Body of pancreas (tissue), 4 donors: Measurements from ENCODE around the gene ZNF611. TPM values are rescaled to one million over a fixed set of nuclear protein-coding genes. Genes with fewer than 3 reads are reported as not detected.

Experiments
- ATAC-seq: fragments of 150-250 bp; one replicate; pipeline ENCODE4 v1.9.1; 2016
- DNase-seq, 4 donors: peaks; one replicate each; pipeline ENCODE4 v3.0.0-alpha.2; 2019
- H3K27ac ChIP-seq, 4 donors: fragments of 200-600 bp; sonication (generic); 1 replicate in 3 of 4; 2 replicates in 1 of 4; pipeline versions ENCODE4 v1.5.1 to v1.6.1; 2016 to 2019; ENCODE audit warnings: mild to moderate bottlenecking in 1 of 4, mixed read lengths in 1 of 4, moderate library complexity in 1 of 4
- H3K27me3 ChIP-seq, 2 donors: fragments of 200-600 bp; sonication (generic); one replicate each; pipeline ENCODE4 v1.6.0; 2016; ENCODE audit warnings: mild to moderate bottlenecking in 1 of 2
- H3K36me3 ChIP-seq, 2 donors: fragments of 200-600 bp; sonication (generic); replicated peaks in 1 of 2; 2 replicates each; pipeline ENCODE4 v1.5.1; 2016; ENCODE audit warnings: low read depth in 2 of 2; ENCODE audit not compliant: insufficient read depth in 1 of 2
- H3K4me1 ChIP-seq: fragments of 200-600 bp; sonication (generic); one replicate; pipeline ENCODE4 v1.6.0; 2016
- H3K4me3 ChIP-seq, 2 donors: fragments of 200-600 bp; sonication (generic); 1 replicate in 1 of 2; 2 replicates in 1 of 2; pipeline ENCODE4 v1.5.1; 2016 to 2019
- H3K9me3 ChIP-seq, 3 donors: fragments of 200-600 bp; sonication (generic); 1 replicate in 2 of 3; 2 replicates in 1 of 3; pipeline ENCODE4 v1.5.1; 2016
- POLR2A ChIP-seq, 3 donors: fragments of 450-650 bp; IDR thresholded peaks; one replicate each; pipeline ENCODE4 v1.6.1; 2016; ENCODE audit warnings: antibody characterized with exemption in 3 of 3, mild to moderate bottlenecking in 2 of 3
- WGBS, 2 donors: methylation state at CpG; one replicate each; pipeline ENCODE4 v1.1.5; 2017; 5-methylcytosine and 5-hydroxymethylcytosine counted together
- intact Hi-C: fragments of 100-400 bp; cut with DNase I; formaldehyde crosslinking; loops from one replicate; pipeline ENCODE4 v1.15.1; 2023
- total RNA-seq, 2 donors: library from RNA; depleted of rRNA; stranded (reverse); fragments of >200 nt; gene quantifications; one replicate each; pipeline ENCODE4 v1.1.0, GENCODE V29; 2016
- TF ChIP-seq, protein P1 (sequence below), 7 experiments: fragments of 450-650 bp in 4 of 7; fragments of 200-600 bp in 3 of 7; sonication (generic) in 3 of 7; IDR thresholded peaks; one replicate each; pipeline ENCODE4 v1.5.1; 2016 to 2019; ENCODE audit warnings: antibody characterized with exemption in 7 of 7

ZNF611 gene
- total RNA-seq, 2 donors from 2014 or later, result 6.0 to 19.8 TPM

DNA sequence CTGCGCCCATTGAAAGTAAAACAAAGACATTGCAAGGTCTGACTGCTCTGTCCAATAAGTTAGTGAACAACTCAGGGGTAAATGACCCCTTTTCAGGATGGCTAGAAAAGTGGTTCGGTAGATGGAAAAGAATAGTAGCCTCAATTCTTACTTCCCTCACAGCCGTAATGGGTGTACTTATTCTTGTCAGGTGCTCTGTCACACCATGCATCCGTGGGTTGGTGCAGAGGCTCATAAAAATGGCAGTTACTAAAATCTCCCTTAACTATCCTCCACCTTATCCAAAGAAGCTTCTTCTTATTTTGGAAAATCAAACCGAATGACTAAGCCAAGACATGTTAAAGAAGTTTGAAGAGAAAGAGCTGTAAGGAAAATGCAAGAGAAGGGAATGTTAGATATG is 65.3 kb downstream of the ZNF611 start:
- no peak for TF ChIP-seq POLR2A (IDR thresholded peaks at IDR 0.05)
- TF ChIP-seq, protein P1, sequence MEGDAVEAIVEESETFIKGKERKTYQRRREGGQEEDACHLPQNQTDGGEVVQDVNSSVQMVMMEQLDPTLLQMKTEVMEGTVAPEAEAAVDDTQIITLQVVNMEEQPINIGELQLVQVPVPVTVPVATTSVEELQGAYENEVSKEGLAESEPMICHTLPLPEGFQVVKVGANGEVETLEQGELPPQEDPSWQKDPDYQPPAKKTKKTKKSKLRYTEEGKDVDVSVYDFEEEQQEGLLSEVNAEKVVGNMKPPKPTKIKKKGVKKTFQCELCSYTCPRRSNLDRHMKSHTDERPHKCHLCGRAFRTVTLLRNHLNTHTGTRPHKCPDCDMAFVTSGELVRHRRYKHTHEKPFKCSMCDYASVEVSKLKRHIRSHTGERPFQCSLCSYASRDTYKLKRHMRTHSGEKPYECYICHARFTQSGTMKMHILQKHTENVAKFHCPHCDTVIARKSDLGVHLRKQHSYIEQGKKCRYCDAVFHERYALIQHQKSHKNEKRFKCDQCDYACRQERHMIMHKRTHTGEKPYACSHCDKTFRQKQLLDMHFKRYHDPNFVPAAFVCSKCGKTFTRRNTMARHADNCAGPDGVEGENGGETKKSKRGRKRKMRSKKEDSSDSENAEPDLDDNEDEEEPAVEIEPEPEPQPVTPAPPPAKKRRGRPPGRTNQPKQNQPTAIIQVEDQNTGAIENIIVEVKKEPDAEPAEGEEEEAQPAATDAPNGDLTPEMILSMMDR (IDR thresholded peaks at IDR 0.05), result no peak
- no peaks in the 10 kb centered on the region for H3K36me3 ChIP-seq
- no peak for ATAC-seq
- DNase-seq, result no peak
- no peaks in the 10 kb centered on the region for H3K27me3 ChIP-seq
- intact Hi-C loops, result no loop called here
- H3K4me3 ChIP-seq, result no peak overlapping the region
- no peaks in the 10 kb centered on the region for H3K4me1 ChIP-seq
- 88 to 93% methylated on average over 5 of the region's 5 CpGs for WGBS, 2 donors
- H3K9me3 ChIP-seq, result no peaks in the 10 kb centered on the region
- no peak overlapping the region for H3K27ac ChIP-seq

DNA sequence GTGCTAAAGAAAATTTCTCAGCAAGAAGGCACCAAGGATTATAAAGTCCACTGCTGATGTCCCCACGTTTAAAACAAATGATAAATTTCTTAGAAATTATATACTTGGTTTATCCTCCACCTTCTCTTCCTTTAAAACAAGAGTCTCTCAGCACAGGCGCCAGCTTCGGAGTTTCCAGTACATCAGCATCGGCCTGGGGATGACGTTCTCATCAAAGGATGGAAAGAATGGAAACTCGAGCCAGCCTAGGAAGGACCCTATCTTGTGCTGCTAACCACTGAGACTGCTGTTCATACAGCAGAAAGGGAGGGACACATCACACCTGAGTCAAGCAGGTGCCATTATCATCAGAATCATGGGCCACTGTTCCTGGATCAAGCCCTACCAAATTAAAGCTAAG is 66.9 kb downstream of the ZNF611 start:
- intact Hi-C loops, result no loop called here
- DNase-seq (no peak), ATAC-seq (no peak)
- no peak overlapping the region for H3K4me3 ChIP-seq
- H3K27ac ChIP-seq, result no peak overlapping the region
- 80 to 87% methylated on average over 6 of the region's 6 CpGs for WGBS, 2 donors
- no peaks in the 10 kb centered on the region for H3K27me3 ChIP-seq
- H3K4me1 ChIP-seq, result no peaks in the 10 kb centered on the region
- H3K36me3 ChIP-seq, result no peaks in the 10 kb centered on the region
- TF ChIP-seq, protein P1 (IDR thresholded peaks at IDR 0.05), result no peak
- TF ChIP-seq POLR2A (IDR thresholded peaks at IDR 0.05), result no peak
- H3K9me3 ChIP-seq, result no peaks in the 10 kb centered on the region

DNA sequence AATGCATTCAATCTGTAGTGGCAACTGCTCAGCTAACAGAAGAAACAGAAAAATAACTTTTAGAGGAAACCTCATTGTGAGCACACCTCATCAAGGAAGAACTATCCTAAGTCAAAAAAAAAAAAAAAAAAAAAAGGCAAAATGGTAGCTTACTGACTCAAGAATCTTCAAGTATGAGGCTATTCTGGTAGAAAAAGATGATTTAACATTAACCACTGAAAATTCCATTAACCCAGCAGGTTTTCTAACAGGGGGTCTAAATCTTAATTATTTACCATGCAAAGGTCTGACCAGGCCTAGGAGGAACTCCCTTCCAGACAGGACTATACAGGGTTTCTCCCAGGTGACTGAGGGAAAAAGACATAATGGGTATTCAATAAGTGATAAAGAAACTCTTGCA is 68.3 kb downstream of the ZNF611 start:
- no peak for DNase-seq
- no peak overlapping the region for H3K27ac ChIP-seq
- intact Hi-C loops, result no loop called here
- H3K27me3 ChIP-seq, result no peaks in the 10 kb centered on the region
- TF ChIP-seq, protein P1 (IDR thresholded peaks at IDR 0.05), result no peak
- TF ChIP-seq POLR2A (IDR thresholded peaks at IDR 0.05), result no peak
- ATAC-seq, result no peak
- H3K4me3 ChIP-seq, result no peak overlapping the region
- H3K4me1 ChIP-seq, result no peaks in the 10 kb centered on the region
- H3K9me3 ChIP-seq, result no peaks in the 10 kb centered on the region
- H3K36me3 ChIP-seq, result no peaks in the 10 kb centered on the region

DNA sequence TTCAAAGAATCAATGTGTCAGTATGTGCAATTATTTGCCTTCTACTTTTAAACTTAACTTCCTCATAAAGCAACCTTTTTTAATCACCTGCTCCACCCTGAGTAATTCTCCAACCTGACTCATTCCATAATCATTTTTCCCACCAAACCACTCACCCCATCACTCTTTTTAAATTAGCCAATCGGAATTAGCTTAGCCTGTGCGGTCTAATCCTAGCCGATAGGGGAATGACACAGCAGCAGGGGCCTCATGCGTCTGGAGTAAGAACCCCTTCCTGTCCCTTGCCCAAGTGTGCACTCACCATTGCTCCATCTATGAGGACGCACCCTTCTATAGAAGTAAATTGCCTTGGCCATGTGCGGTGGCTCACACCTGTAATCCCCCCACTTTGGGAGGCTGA is 69.3 kb downstream of the ZNF611 start:
- intact Hi-C loops, result no loop called here
- no peak overlapping the region for H3K4me3 ChIP-seq
- no peaks in the 10 kb centered on the region for H3K36me3 ChIP-seq
- no peak overlapping the region for H3K27ac ChIP-seq
- 88 to 89% methylated on average over 6 of the region's 6 CpGs for WGBS, 2 donors
- H3K4me1 ChIP-seq, result no peaks in the 10 kb centered on the region
- H3K9me3 ChIP-seq, result no peaks in the 10 kb centered on the region
- ATAC-seq (no peak), DNase-seq (no peak)
- H3K27me3 ChIP-seq, result no peaks in the 10 kb centered on the region
- TF ChIP-seq, protein P1 (IDR thresholded peaks at IDR 0.05), result no peak
- no peak for TF ChIP-seq POLR2A (IDR thresholded peaks at IDR 0.05)

DNA sequence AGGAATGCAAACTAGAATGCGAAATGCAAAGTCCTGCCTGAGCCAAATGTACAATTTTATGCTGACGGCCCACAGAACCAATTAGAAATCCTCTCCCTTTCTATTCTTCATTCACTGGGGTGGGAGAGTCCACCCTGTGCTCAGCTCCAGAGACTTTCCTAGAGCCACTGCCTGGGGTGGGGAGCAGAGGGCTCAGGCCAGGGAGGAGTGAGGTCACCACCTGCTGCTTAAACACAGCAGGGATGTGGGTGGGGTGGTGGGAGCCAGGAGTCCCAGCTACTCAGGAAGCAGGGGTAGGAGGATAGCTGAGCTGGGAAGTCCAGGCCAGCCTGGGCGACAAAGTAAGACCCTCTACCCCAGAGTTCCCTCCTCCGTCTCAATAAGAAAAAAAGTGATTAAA is 69.8 kb downstream of the ZNF611 start:
- H3K27ac ChIP-seq, result no peak overlapping the region
- WGBS, 2 donors, result 88 to 93% methylated on average over 4 of the region's 4 CpGs
- TF ChIP-seq, protein P1 (IDR thresholded peaks at IDR 0.05), result no peak
- TF ChIP-seq POLR2A (IDR thresholded peaks at IDR 0.05), result no peak
- H3K36me3 ChIP-seq, result no peaks in the 10 kb centered on the region
- H3K27me3 ChIP-seq, result no peaks in the 10 kb centered on the region
- no peaks in the 10 kb centered on the region for H3K4me1 ChIP-seq
- no peak for DNase-seq
- no peak for ATAC-seq
- H3K9me3 ChIP-seq, result no peaks in the 10 kb centered on the region
- no peak overlapping the region for H3K4me3 ChIP-seq
- intact Hi-C loops, result no loop called here
